GM19099 (cell line): ENCODE data around the gene ESRP2.

Source experiments
- POLR2A ChIP-seq: IDR thresholded peaks from 3 replicates; pipeline ENCODE4 v1.6.1; 2011; ENCODE audit warnings: low read depth; ENCODE audit not compliant: insufficient read length; ENCODE audit errors: extremely low read depth

Gene ESRP2

GRCh38 chr16:68235108-68235886 lies 630 bp downstream of the ESRP2 start:
- no peak for TF ChIP-seq POLR2A

- no peak for TF ChIP-seq POLR2A
Measured at GRCh38 chr16:68234188-68235107, 1.5 kb downstream of the ESRP2 start.

- TF ChIP-seq POLR2A, result no peak
Measured at GRCh38 chr16:68233835-68234187, 2.1 kb downstream of the ESRP2 start.

- no peak for TF ChIP-seq POLR2A
Measured at GRCh38 chr16:68233085-68233834, 2.7 kb downstream of the ESRP2 start.

GRCh38 chr16:68232335-68232734 lies 3.6 kb downstream of the ESRP2 start:
- TF ChIP-seq POLR2A, result no peak

- no peak for TF ChIP-seq POLR2A
Measured at GRCh38 chr16:68231384-68232136, 4.4 kb downstream of the ESRP2 start.

GRCh38 chr16:68230956-68231355 lies 5.0 kb downstream of the ESRP2 start:
- no peak for TF ChIP-seq POLR2A

- no peak for TF ChIP-seq POLR2A
Measured at GRCh38 chr16:68230176-68230571, 5.8 kb downstream of the ESRP2 start.

- no peak for TF ChIP-seq POLR2A
Measured at GRCh38 chr16:68229431-68230175, 6.3 kb downstream of the ESRP2 start.

- TF ChIP-seq POLR2A, result no peak
Measured at GRCh38 chr16:68228652-68229051, 7.3 kb downstream of the ESRP2 start.

GRCh38 chr16:68227850-68228553 lies 7.9 kb downstream of the ESRP2 start:
- TF ChIP-seq POLR2A, result no peak

GRCh38 chr16:68227183-68227793 lies 8.6 kb downstream of the ESRP2 start:
- TF ChIP-seq POLR2A, result no peak

- no peak for TF ChIP-seq POLR2A
Measured at GRCh38 chr16:68226116-68226515, 9.8 kb downstream of the ESRP2 start.
